ENCODE data around the gene PRDM16. TPM values are rescaled to one million over a fixed set of nuclear protein-coding genes. Genes with fewer than 3 reads are reported as not detected.

The PRDM16 gene
- total RNA-seq, 1 experiment from 2014 or later: 1.6 TPM

- TF ChIP-seq ATF6 (CRISPR knock-in tag; IDR thresholded peaks at IDR 0.05) (no peak), EMX1 (CRISPR knock-in tag; IDR thresholded peaks at IDR 0.05) (no peak), TCF7 (CRISPR knock-in tag; IDR thresholded peaks at IDR 0.05; ENCODE audit: low read depth) (no peak), SMAD3 (CRISPR knock-in tag; IDR thresholded peaks at IDR 0.05; ENCODE audit: borderline replicate concordance) (no peak), SP1 (CRISPR knock-in tag; conservative IDR thresholded peaks at IDR 0.05) (no peak), PRDM15 (CRISPR knock-in tag; IDR thresholded peaks at IDR 0.05) (no peak), ZNF232 (CRISPR knock-in tag; IDR thresholded peaks at IDR 0.05) (no peak)
These were observed 288.7 kb downstream of the PRDM16 start (continued) for GRCh38 chr1:3357526-3358297.

- ChIA-PET CTCF (interaction anchor here (1.2 kb wide), 1 partner anchor 10 kb away, joined by 4 read pairs; no protein-coding TSS in a partner anchor), POLR2A (no interaction called here)
- no peaks in the 10 kb centered on the region for H3K36me3 Mint-ChIP-seq
These were observed 290.3 kb downstream of the PRDM16 start for GRCh38 chr1:3359351-3359750.

More at GRCh38 chr1:3359351-3359750, 290.3 kb downstream of the PRDM16 start:
- Mint-ChIP-seq H3K9me3 (no peaks in the 10 kb centered on the region), H3K4me1 (peaks cover 5% of the 10 kb centered on the region; the same call in 1 of the 2 replicates), H3K27ac (no peak overlapping the region), H3K27me3 (ENCODE audit: low read depth) (no peaks in the 10 kb centered on the region; the same call in 1 of the 2 replicates), H3K4me3 (no peak overlapping the region)
- ATAC-seq: no peak
- no peak for DNase-seq (ENCODE audit: low spot score)
- TF ChIP-seq FOXK1 (CRISPR knock-in tag; IDR thresholded peaks at IDR 0.05): no peak
- no peak for TF ChIP-seq CTCF (IDR thresholded peaks at IDR 0.05)
- TF ChIP-seq NR2C2 (CRISPR knock-in tag; IDR thresholded peaks at IDR 0.05): no peak
- no peak for TF ChIP-seq ZNF281 (CRISPR knock-in tag; IDR thresholded peaks at IDR 0.05)
- no peak for TF ChIP-seq HMGA2 (CRISPR knock-in tag; IDR thresholded peaks at IDR 0.05)
- TF ChIP-seq ZNF423 (CRISPR knock-in tag; IDR thresholded peaks at IDR 0.05): no peak
- no peak for TF ChIP-seq TCF7 (CRISPR knock-in tag; IDR thresholded peaks at IDR 0.05; ENCODE audit: low read depth)
- TF ChIP-seq E2F4 (CRISPR knock-in tag; IDR thresholded peaks at IDR 0.05; ENCODE audit: borderline replicate concordance, low read depth): no peak
- TF ChIP-seq GTF2I (CRISPR knock-in tag; conservative IDR thresholded peaks at IDR 0.05): no peak
